GM21526 (cell line): ENCODE measurements around the gene WWOX.
A peak's percentile ranks its signal among the peaks of the same experiment; 100 is the strongest.

Experiments used
- ATAC-seq: cut with Tn5 transposase; IDR thresholded peaks from one replicate; pipeline ENCODE4 v1.9.1; 2021; ENCODE audit warnings: moderate library complexity; ENCODE audit not compliant: unreplicated experiment, low FRiP score

The WWOX gene

GRCh38 chr16:78794581-78795250 lies 695.3 kb downstream of the WWOX start:
- ATAC-seq = no peak

GRCh38 chr16:78795433-78795832 lies 696.0 kb downstream of the WWOX start:
- ATAC-seq = no peak

GRCh38 chr16:78796221-78796866 lies 696.9 kb downstream of the WWOX start:
- peak; percentile 76 for ATAC-seq

- no peak for ATAC-seq
These were observed 700.0 kb downstream of the WWOX start for GRCh38 chr16:78799429-78799828.

- no peak for ATAC-seq
These were observed 701.1 kb downstream of the WWOX start for GRCh38 chr16:78800523-78800922.

- no peak for ATAC-seq
These were observed 704.7 kb downstream of the WWOX start for GRCh38 chr16:78804058-78804735.

GRCh38 chr16:78805556-78805955 lies 706.1 kb downstream of the WWOX start:
- ATAC-seq = no peak

GRCh38 chr16:78811247-78811646 lies 711.8 kb downstream of the WWOX start:
- ATAC-seq = no peak

- no peak for ATAC-seq
These were observed 713.1 kb downstream of the WWOX start for GRCh38 chr16:78812582-78812981.

- no peak for ATAC-seq
These were observed 714.3 kb downstream of the WWOX start for GRCh38 chr16:78813661-78814311.

- ATAC-seq = no peak
These were observed 716.3 kb downstream of the WWOX start for GRCh38 chr16:78815713-78816112.

- no peak for ATAC-seq
These were observed 717.2 kb downstream of the WWOX start for GRCh38 chr16:78816499-78817195.

- ATAC-seq = no peak
These were observed 717.8 kb downstream of the WWOX start for GRCh38 chr16:78817200-78817739.

- ATAC-seq = no peak
These were observed 721.9 kb downstream of the WWOX start for GRCh38 chr16:78821335-78821734.

- no peak for ATAC-seq
These were observed 723.1 kb downstream of the WWOX start for GRCh38 chr16:78822509-78822908.

- ATAC-seq = no peak
These were observed 723.6 kb downstream of the WWOX start for GRCh38 chr16:78823027-78823426.

GRCh38 chr16:78829280-78829679 lies 729.8 kb downstream of the WWOX start:
- no peak for ATAC-seq

- no peak for ATAC-seq
These were observed 731.1 kb downstream of the WWOX start for GRCh38 chr16:78830599-78830998.

GRCh38 chr16:78832100-78832499 lies 732.6 kb downstream of the WWOX start:
- no peak for ATAC-seq

GRCh38 chr16:78836802-78837491 lies 737.5 kb downstream of the WWOX start:
- no peak for ATAC-seq
